K562 (cell line): ENCODE results near the gene B4GALNT4.

Experiments used
- EZH2 ChIP-seq: IDR thresholded peaks from 2 replicates; pipeline ENCODE4 v1.6.1; 2012; ENCODE audit warnings: low read depth, mild to moderate bottlenecking, inconsistent platforms, low read length, borderline replicate concordance
- SP2 ChIP-seq: IDR thresholded peaks from 2 replicates; pipeline ENCODE4 v1.6.1; 2011; ENCODE audit warnings: mild to moderate bottlenecking, low read depth, low read length, moderate library complexity; ENCODE audit not compliant: poor library complexity, severe bottlenecking; ENCODE audit errors: extremely low read depth

- TF ChIP-seq SP2 (no peak), EZH2 (no peak)
These were observed 6.0 kb downstream of the B4GALNT4 start for GRCh38 chr11:375065-376025.
